ENCODE measurements around the gene CTNND2. TPM values are rescaled to one million over a fixed set of nuclear protein-coding genes. Genes with fewer than 3 reads are reported as not detected.

The CTNND2 gene
- total and polyA plus RNA-seq, 4 donors: 0.05 to 0.50 (median 0.27) TPM

- DNase-seq (ENCODE audit: low spot score): no peak
- Histone ChIP-seq H3K9me3 (ENCODE audit: control insufficient read depth in 4 of 4, low read length in 3 of 4) (no peaks in the 10 kb centered on the region), H3K27ac (ENCODE audit: low read depth in 1 of 2, low read length in 2 of 2) (no peak overlapping the region), H3K27me3 (ENCODE audit: control insufficient read depth in 4 of 4, insufficient read depth in 4 of 4, low read length in 3 of 4) (no peaks in the 10 kb centered on the region), H3K4me1 (ENCODE audit: control insufficient read depth in 4 of 4, insufficient read depth in 4 of 4, low read length in 3 of 4) (no peaks in the 10 kb centered on the region), H3K9ac (ENCODE audit: low read depth in 1 of 2, low read length in 2 of 2) (no peak overlapping the region), H3K4me3 (ENCODE audit: low read depth in 1 of 3, low read length in 3 of 3) (no peak overlapping the region), H3K36me3 (ENCODE audit: control insufficient read depth in 4 of 4, insufficient read depth in 3 of 4, low read depth in 1 of 4, low read length in 3 of 4) (no peaks in the 10 kb centered on the region)
- 41% methylated on average over 1 of the region's 1 CpG for WGBS
- TF ChIP-seq NR2F2 (IDR thresholded peaks at IDR 0.05) (no peak), ZBTB33 (IDR thresholded peaks at IDR 0.05) (no peak), RXRA (IDR thresholded peaks at IDR 0.05) (no peak), RAD21 (IDR thresholded peaks at IDR 0.05) (no peak), JUND (IDR thresholded peaks at IDR 0.05) (no peak), TAF1 (conservative IDR thresholded peaks at IDR 0.05) (no peak), YY1 (IDR thresholded peaks at IDR 0.05) (no peak), SP1 (IDR thresholded peaks at IDR 0.05) (no peak), REST (IDR thresholded peaks at IDR 0.05) (no peak), ATF3 (IDR thresholded peaks at IDR 0.05) (no peak), FOXA2 (IDR thresholded peaks at IDR 0.05) (no peak), EGR1 (IDR thresholded peaks at IDR 0.05; ENCODE audit: low read depth in 2 of 2) (no peak), HNF4A (conservative IDR thresholded peaks at IDR 0.05) (no peak)
Measured at GRCh38 chr5:11711932-11712331, 192.3 kb downstream of the CTNND2 start.

- Histone ChIP-seq H3K27me3 (ENCODE audit: control insufficient read depth in 4 of 4, insufficient read depth in 4 of 4, low read length in 3 of 4) (no peaks in the 10 kb centered on the region), H3K9ac (ENCODE audit: low read depth in 1 of 2, low read length in 2 of 2) (no peak overlapping the region), H3K36me3 (ENCODE audit: control insufficient read depth in 4 of 4, insufficient read depth in 3 of 4, low read depth in 1 of 4, low read length in 3 of 4) (no peaks in the 10 kb centered on the region), H3K4me1 (ENCODE audit: control insufficient read depth in 4 of 4, insufficient read depth in 4 of 4, low read length in 3 of 4) (no peaks in the 10 kb centered on the region), H3K27ac (ENCODE audit: low read depth in 1 of 2, low read length in 2 of 2) (no peak overlapping the region), H3K9me3 (ENCODE audit: control insufficient read depth in 4 of 4, low read length in 3 of 4) (no peaks in the 10 kb centered on the region), H3K4me3 (ENCODE audit: low read depth in 1 of 3, low read length in 3 of 3) (no peak overlapping the region)
- TF ChIP-seq GABPA (IDR thresholded peaks at IDR 0.05 in 1 of 2, conservative IDR thresholded peaks at IDR 0.05 in 1 of 2) (no peak), FOXA1 (IDR thresholded peaks at IDR 0.05) (no peak), CTCF (IDR thresholded peaks at IDR 0.05; ENCODE audit: low read depth, low read length, missing input control) (no peak), RAD21 (IDR thresholded peaks at IDR 0.05) (no peak), NR2F2 (IDR thresholded peaks at IDR 0.05) (no peak), TAF1 (conservative IDR thresholded peaks at IDR 0.05) (no peak), HNF4A (conservative IDR thresholded peaks at IDR 0.05) (no peak), MAX (IDR thresholded peaks at IDR 0.05) (no peak), HNF4G (IDR thresholded peaks at IDR 0.05) (no peak), REST (IDR thresholded peaks at IDR 0.05) (no peak)
- no peak for DNase-seq (ENCODE audit: low spot score)
- WGBS: 84% methylated on average over 4 of the region's 4 CpGs
Measured at GRCh38 chr5:11709021-11709420, 195.2 kb downstream of the CTNND2 start.
